Caki2 (cell line): Measurements from ENCODE around the gene MESP1. TPM values are rescaled to one million over a fixed set of nuclear protein-coding genes. Genes with fewer than 3 reads are reported as not detected.
"Not testable (repeated sequence)": the region's sequence is repeated elsewhere in the genome, so short reads cannot be mapped to it uniquely, and the experiment has no call there.

Source experiments
- DNase-seq: peaks from one replicate; pipeline ENCODE4 v3.0.0-alpha.2; 2015; ENCODE audit warnings: low read depth
- in situ Hi-C: cut with HindIII; loops from 2 replicates; pipeline ENCODE4 v1.10.0; 2016; ENCODE audit warnings: low sequenced_read_pairs, low pct_unique_long_range_greater_than_20kb, mixed read lengths
- total RNA-seq: library from RNA; depleted of rRNA; stranded (reverse); fragments of >200 nt; shearing (Covaris generic); gene quantifications from 2 replicates; pipeline ENCODE4 v1.2.3, GENCODE V29; 2014; ENCODE audit warnings: low replicate concordance

The MESP1 gene
- total RNA-seq, 1 experiment from 2014 or later: 4.7 TPM

- in situ Hi-C loops: no loop called here
- no peak for DNase-seq
These were observed 32.2 kb upstream of the MESP1 start for GRCh38 chr15:89783111-89783860.

- DNase-seq, in situ Hi-C loops: not testable (repeated sequence)
These were observed 31.5 kb upstream of the MESP1 start for GRCh38 chr15:89782619-89782950.

DNA sequence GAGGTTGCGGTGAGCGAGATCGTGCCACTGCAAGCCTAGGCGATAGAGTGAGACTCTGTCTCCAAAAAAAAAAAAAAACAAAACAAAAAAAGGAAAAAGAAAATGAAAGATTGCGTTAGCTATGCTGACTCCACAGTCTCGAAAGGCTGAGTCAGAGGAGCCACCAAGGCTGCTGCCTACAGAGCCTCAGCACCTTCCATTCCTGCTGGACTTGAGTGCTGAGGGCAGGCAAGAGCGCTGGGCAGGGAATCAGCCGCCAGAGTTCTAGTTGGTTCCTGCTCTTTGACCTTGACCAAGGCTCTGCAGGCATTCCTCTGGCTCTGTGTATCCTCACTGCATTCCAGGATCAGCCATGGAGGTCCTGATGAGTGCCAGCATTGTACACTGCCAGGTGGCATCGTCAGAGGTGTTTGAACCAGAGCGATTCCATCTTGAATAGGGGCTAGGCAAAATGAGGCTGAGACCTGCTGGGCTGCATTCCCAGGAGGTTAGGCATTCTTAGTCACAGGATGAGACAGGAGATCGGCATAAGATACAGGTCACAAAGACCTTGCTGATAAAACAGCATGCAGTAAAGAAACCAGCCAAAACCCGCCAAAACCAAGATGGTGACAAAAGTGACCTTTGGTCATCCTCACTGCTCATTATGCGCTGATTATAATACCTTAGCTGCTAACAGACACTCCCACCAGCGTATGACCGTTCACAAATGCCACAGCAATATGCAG, 31.0 kb upstream of the MESP1 start:
- peak; percentile 39 for DNase-seq

DNA sequence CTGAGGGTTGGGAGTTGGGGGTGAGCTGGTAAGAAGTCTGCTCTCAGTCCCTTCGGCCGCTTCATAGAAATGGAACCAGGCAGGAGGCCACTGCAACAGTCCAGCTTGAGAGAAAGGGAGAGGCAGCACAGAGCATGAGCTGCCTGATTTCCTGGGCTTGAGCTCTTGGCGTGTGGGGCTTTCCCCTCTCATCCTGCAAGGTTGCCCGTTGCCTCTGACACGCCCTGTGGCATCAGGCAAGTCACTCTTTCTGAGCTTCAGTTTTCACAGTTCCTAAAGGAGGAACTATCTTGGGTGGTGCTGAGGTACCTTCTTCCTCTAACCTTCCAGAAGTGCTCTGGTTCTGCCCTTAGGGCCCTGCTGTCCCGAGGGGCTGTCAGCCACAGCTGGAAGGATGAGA, 30.0 kb upstream of the MESP1 start:
- in situ Hi-C loops: no loop called here
- peak; percentile 31 for DNase-seq

More for the DNA sequence above, 31.0 kb upstream of the MESP1 start:
- in situ Hi-C loops: no loop called here

- in situ Hi-C loops: no loop called here
- DNase-seq: no peak
These were observed 29.6 kb upstream of the MESP1 start for GRCh38 chr15:89780601-89781000.

DNA sequence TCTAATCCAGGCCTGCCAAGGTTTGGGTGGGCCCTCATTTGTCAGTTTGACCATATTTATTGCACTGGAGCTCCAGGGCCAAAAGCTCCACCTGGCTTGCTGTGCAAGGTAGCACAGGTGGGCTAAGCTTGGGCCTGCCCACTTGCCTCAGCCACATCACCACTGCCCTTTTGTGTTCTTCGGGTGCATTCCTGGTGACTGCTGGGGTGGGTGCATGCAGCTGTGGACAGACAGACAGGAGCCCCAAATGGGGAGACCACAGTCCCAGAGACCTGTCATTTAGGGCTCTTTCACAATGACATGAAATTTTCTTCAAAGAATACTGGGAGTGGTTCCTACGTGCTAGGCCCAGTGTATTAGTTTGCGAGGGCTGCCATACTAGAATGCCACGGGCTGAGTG, 27.8 kb upstream of the MESP1 start:
- DNase-seq: no peak
- in situ Hi-C loops: loop anchor here (10.0 kb wide), 1 partner anchor 96 kb away; no protein-coding TSS in a partner anchor

DNA sequence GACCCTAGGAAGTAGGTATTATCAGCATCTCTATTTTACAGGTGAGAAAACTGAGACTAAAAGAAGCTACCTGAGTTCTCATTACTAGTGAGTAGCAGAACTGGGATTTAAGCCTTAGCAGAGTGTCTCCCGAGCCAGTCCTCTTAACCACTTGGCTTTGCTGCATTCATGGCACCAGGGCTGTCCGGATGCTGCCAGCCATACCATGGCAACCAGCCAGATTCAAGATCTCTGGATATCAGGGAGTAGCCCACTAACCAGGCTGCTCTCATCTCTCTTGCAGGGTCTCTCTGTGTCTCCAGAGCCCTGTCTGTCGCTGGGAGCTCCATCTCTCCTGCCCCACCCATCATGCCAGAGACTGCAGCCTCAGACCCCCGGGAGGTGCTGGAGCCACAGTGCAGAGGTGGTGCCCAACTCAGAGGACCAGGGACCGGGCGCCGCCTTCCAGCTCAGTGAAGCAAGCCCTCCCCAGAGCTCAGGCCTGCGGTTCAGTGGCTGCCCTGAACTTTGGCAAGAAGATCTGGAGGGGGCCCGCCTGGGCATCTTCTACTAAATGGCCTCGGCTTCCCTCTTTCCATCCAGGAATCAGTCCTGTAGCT, 26.8 kb upstream of the MESP1 start:
- in situ Hi-C loops: loop anchor here (10.0 kb wide), 1 partner anchor 97 kb away; no protein-coding TSS in a partner anchor
- no peak for DNase-seq

- in situ Hi-C loops: loop anchor here (10.0 kb wide), 1 partner anchor 98 kb away; no protein-coding TSS in a partner anchor
- no peak for DNase-seq
These were observed 26.2 kb upstream of the MESP1 start for GRCh38 chr15:89777073-89777751.

GRCh38 chr15:89776274-89777072, 25.4 kb upstream of the MESP1 start, which contains the start of gene MESP2:
Gene MESP2 (plus strand): TSS chr15:89776332. CDS start chr15:89776358, 26 bp downstream.
- peak; percentile 78 for DNase-seq

GRCh38 chr15:89775815-89776214, 24.8 kb upstream of the MESP1 start:
- in situ Hi-C loops: loop anchor here (10.0 kb wide), 1 partner anchor 99 kb away; no protein-coding TSS in a partner anchor
- DNase-seq: no peak

More at GRCh38 chr15:89776274-89777072, 25.4 kb upstream of the MESP1 start, which contains the start of gene MESP2:
- in situ Hi-C loops: loop anchor here (10.0 kb wide), 1 partner anchor 98 kb away; no protein-coding TSS in a partner anchor

- in situ Hi-C loops: loop anchor here (10.0 kb wide), 1 partner anchor 100 kb away; no protein-coding TSS in a partner anchor
- no peak for DNase-seq
These were observed 23.4 kb upstream of the MESP1 start for GRCh38 chr15:89774492-89774891.

- peak; percentile 61 for DNase-seq
- in situ Hi-C loops: loop anchor here (10.0 kb wide), 1 partner anchor 102 kb away; no protein-coding TSS in a partner anchor
These were observed 22.0 kb upstream of the MESP1 start for GRCh38 chr15:89772932-89773583.

- no peak for DNase-seq
- in situ Hi-C loops: loop anchor here (10.0 kb wide), 1 partner anchor 105 kb away; no protein-coding TSS in a partner anchor
These were observed 19.0 kb upstream of the MESP1 start for GRCh38 chr15:89770041-89770440.

DNA sequence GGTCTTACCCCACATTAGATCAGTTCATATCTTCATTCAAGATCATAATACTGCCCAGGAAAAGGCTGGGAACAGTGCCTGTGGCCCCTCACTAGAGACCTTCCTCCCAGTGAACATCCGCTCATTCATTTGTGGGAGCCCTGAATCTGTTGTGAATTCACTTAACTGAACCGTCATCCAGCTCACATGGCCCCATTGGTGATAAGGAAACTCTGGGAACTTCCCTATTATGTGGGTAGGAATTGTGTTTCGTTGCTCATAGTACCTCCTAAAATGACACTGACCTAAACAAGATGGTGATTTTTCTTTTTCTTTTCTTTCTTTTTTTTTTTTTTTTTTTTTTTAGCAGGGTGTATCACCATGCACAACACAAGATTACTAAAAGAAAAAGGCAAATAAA, 18.3 kb upstream of the MESP1 start:
- DNase-seq: no peak
- in situ Hi-C loops: no loop called here

DNA sequence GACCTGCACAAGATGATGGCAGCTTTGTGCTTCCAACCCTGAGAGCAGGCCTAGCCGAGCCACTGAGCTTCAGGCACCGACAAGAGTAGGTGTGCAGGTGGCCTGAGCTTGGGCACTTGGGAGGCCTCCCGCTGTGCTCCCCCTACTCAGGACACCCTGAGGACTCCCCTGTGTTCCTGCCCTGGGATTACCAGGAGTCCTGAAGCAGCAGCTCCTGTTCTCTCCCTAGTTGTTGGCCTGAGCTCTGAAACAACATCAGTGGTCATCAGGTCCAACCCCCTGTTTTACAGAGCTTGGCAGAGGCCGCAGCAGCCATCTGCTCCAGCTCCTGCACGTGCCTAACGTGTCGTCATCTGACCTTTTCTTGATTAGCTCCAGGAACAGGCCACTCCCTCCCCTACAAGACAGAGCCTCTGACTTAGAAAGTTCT, 17.0 kb upstream of the MESP1 start:
- in situ Hi-C loops: no loop called here
- DNase-seq: no peak

DNA sequence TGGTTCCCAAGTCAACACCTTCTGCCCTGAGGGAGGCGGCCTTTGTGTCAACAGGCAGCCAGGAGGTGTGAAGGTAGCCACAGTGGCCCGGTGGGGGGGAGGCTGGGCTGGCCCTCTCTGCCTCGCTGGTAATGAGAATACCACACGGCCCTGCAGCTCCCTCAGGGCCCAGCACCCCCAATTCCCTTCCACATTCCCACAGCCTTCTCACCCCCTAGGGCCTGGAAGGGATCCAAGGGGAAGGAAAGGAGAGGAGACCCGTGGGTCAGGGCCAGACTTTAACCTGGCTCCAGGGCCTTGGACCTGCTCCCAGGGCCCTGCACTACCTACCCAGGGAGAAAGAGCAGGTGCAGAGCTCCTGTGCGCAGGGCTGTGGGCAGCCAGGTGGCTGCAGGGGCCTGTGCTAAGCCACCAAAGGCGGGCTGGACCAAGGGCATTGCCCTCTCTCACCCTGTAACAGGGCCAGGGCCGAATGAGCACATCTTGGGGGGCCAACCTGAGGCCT, 16.4 kb upstream of the MESP1 start:
- DNase-seq: no peak
- in situ Hi-C loops: no loop called here
